HG03064 (cell line): Measurements from ENCODE around the gene IL17C.
"Not testable (repeated sequence)": the region's sequence is repeated elsewhere in the genome, so short reads cannot be mapped to it uniquely, and the experiment has no call there.

Experiments used
- ATAC-seq: cut with Tn5 transposase; IDR thresholded peaks from one replicate; pipeline ENCODE4 v1.9.1; 2021; ENCODE audit warnings: low read depth; ENCODE audit not compliant: unreplicated experiment

Gene IL17C

DNA sequence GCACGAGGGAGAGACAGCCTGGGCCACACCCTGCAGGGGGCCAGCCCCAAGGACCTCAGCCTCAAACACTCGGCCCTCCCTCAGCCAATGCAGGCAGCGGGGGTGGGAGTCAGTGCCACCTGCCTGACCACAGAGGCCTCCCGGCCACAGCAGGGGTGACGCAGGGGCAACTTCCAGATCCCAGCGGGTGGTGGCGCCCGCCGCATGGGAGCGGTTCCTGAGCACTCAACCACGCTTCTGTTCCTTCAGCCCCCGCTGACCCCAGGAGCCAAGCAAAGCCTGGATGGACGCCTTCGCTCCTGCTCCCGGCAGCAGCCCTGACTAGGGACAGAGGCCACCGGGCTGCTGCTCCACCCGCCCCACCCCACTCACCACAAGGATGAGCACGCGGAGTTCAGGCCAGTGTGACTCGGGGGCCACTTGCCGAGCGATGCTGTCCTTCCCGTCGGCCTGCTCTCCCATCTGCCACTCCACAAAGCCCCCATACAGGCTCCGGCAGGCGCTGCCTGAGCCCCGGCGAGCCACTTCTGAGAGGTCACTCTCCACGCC lies 17.4 kb downstream of the IL17C start:
- ATAC-seq = no peak

- no peak for ATAC-seq
Measured at GRCh38 chr16:88656291-88656980, 18.1 kb downstream of the IL17C start.

- no peak for ATAC-seq
Measured at GRCh38 chr16:88657371-88657770, 19.0 kb downstream of the IL17C start.

- no peak for ATAC-seq
Measured at GRCh38 chr16:88658714-88659113, 20.3 kb downstream of the IL17C start.

- no peak for ATAC-seq
Measured at GRCh38 chr16:88659160-88659559, 20.8 kb downstream of the IL17C start.

DNA sequence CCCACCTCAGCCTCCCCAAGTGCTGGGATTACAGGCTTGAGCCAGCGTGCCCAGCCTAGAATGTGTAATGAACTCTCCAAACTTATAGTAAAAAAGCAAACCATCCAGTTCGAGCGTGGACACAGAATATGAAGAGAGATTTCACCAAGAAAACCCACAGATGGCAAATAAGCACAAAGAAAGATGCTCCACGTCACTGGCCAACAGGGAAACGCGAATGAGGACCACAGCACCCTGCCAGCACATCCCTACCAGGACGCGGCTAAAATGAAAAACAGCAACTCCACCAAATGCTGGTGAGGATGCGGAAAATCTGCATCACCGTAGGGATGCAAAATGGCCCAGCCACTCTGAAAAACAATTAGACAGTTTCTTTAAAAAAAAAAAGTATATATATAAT lies 23.1 kb downstream of the IL17C start:
- no peak for ATAC-seq

DNA sequence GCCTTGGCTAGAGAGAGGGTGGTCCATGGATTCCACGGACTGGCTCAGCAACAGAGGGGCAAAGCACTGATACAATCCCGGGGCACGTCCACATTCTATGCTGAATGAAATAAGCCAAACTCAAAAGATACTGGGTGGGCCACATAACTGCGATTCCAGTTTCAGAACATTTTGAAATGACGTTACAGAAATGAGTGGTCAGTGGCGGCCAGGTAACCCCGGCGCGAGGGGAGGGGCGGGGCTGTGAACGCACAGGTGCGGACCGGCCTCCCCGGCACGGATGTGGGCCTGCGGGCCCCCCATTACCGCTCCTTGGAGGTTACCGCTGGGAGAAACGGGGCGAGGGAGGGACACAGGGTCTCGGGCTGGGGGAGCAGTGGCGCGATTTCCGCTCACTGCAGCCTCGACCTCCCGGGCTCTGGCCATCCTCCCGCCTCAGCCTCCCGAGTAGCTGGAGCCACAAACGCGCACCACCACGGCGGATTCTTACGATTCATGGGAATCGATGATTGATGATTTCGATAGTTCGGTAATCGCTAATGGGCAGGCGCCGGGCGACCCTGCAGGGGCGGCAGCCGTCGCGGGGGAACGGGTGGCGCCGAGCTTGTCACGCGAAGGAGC lies 24.0 kb downstream of the IL17C start:
- peak; percentile 6 for ATAC-seq

DNA sequence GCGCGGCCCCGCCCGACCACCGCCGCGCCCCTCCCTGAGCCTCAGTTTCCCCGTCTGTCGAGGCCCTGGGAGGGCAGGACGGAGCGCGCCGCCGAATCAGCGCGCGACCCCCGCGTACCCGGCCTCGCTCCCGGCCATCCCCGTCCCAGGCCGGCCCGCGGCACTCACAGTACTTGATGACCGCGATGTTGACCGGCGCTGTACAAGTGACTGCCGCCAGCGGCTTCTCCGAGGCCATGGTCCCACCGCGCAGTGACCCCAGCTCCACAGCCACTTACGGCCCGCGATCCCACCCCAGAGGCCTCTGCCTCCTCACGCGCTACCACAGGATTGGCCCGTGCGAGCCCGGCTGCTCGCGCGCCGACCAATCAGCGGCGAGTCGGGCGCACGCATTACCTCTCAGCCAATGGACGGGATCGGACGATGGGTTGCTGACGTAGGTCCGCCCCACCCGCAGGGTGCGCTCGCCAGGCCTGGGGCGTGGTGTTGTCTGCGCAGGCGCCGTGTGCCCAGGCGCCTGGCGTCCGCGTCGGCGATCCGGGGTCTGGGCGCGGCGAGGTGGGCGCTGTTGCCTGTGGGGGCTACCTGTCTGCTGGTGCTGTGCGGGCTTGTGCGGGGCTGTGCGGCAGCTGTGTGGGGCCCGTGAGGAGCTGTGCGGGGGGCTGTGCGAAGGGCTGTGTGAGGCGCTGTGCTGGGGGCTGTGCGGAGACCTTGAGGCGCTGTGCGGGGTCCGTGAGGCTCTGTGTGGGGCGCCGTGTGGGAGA lies 24.7 kb downstream of the IL17C start, which contains the start of gene MVD:
TSS of gene MVD (minus strand) at position 249 of the 764 bp plus-strand sequence. CDS start at position 238, 11 bp downstream.
- peak; percentile 80 for ATAC-seq

GRCh38 chr16:88665148-88665547 lies 26.8 kb downstream of the IL17C start:
- ATAC-seq = no peak

DNA sequence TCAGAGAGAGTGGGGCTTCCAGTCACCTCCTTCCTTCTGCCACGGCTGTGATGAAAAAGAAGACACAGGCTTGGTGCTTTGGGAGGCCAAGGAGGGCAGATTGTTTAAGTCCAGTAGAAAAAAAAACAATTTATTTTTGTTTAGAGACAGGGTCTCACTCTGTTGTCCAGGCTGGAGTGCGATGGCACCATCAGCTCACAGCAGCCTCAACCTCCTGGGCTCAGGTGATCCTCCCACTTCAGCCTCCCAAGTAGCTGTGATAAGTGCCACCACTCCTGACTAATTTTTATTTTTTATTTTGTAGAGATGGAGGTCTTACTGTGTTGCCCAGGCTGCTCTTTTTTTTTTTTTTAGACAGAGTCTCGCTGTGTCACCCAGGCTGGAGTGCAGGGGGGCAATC lies 27.2 kb downstream of the IL17C start:
- no peak for ATAC-seq

- no peak for ATAC-seq
Measured at GRCh38 chr16:88667461-88667860, 29.1 kb downstream of the IL17C start.

- ATAC-seq = not testable (repeated sequence)
Measured at GRCh38 chr16:88669493-88669892, 31.1 kb downstream of the IL17C start.

DNA sequence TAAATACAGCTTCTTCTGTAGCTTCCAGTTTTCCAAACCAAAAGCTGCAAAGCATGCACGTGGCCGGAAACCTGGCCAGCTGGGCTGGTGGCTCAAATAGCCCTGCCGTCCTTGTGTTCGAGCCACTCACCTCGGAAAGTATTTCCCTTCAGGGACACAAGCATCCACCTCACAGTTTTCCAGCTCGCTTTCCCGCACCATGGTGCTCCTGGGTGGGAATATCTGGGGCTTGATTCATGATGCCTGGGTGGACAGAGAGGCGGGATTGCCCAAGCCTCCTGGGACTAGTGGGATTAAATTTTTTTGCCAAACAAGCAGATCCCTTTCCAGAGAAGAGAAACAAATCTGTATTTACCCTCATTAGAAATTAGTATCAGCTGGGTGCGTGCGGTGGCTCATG lies 31.6 kb downstream of the IL17C start:
- no peak for ATAC-seq

DNA sequence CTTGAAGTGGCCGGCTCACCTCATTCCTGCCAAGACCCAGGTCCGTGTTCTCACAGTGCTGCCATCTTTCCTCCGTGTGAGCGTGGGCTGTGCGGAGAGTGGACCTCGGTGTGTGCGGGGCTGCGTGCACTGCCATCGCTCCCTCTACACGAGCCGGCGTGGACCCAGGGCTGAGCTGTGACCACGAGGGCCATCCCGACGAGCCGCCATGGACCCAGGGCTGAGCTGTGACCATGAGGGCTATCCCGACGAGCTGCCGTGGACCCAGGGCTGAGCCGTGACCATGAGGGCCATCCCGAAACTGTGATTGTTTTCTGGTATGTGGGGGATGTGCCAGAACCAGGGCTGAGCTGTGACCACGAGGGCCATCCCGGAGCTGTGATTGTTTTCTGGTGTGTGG lies 33.4 kb downstream of the IL17C start:
- ATAC-seq = no peak

DNA sequence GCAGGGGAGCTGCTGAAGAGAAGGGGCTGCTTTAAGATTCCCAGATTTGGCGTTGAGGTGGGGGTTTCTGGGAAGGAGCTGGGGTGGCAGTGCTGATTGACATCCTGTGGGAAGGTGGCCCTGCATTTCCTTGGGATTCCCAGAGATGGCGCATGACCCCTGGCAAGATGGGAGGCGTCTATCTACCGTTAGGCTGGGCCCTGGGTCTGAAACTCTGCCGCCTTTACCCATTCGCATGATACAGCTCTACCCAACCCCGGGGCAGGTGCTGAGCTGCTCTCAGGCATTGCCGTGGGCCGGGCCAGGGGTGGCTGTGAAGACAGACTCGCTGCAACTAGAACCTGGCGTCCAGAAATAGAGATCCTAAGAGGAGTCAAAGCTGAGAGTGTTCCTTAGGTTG lies 34.4 kb downstream of the IL17C start:
- ATAC-seq = no peak

- ATAC-seq = no peak
Measured at GRCh38 chr16:88673716-88674379, 35.5 kb downstream of the IL17C start.

DNA sequence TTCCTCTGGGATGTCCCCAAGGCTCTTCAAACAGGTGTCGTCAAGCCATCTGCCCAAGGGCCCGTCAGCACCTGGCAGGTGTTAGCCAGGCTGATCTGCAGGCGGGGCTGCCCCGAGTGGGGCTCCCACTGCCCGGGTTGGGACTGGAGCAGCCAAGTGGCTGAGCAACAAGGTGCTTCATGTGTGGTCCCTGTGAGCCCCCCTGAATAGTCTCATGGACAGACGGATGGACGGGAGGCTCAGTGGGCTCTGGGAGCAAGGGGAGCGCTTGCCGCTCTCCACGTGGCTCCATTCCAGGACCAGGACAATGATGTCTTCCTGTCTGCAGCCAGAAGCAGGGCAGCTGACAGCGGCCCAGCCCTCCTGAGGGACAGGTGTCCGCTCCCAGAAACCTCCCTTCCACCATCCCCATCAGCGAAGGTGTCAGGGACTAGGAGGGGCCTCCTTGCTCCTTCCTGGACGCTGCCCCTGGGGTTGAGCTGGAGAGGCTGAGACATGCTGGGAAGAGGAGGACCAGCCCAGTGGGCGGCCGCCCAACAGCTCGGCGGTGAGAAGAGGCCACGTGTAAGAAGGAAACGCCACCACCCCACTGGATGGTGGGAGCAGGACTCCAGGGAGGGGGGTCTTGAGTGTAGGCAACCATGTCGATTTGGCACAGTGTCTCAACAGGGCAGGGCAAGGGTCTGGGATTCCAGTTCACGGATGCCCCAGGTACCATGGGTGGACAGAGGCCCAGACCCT lies 38.3 kb downstream of the IL17C start:
- no peak for ATAC-seq

DNA sequence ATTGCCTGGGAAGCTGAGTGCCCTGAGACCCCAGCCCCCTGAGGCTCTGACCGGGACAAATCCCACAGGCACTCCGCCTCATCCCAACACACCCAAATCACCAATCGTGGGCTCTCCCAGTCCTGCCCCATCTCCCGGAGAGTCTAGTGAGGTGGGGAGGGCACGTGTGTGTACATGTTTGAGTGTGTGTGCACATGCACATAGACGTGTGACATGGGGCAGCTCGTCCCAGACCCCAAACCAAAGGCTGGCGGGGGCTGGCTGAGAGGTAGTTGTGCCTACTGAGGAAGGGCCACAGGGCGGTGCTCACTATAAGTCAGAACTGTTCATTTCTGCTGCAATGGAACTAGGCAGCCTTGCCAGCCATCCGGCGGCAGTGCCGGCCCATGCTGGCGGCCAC lies 39.3 kb downstream of the IL17C start:
- no peak for ATAC-seq

DNA sequence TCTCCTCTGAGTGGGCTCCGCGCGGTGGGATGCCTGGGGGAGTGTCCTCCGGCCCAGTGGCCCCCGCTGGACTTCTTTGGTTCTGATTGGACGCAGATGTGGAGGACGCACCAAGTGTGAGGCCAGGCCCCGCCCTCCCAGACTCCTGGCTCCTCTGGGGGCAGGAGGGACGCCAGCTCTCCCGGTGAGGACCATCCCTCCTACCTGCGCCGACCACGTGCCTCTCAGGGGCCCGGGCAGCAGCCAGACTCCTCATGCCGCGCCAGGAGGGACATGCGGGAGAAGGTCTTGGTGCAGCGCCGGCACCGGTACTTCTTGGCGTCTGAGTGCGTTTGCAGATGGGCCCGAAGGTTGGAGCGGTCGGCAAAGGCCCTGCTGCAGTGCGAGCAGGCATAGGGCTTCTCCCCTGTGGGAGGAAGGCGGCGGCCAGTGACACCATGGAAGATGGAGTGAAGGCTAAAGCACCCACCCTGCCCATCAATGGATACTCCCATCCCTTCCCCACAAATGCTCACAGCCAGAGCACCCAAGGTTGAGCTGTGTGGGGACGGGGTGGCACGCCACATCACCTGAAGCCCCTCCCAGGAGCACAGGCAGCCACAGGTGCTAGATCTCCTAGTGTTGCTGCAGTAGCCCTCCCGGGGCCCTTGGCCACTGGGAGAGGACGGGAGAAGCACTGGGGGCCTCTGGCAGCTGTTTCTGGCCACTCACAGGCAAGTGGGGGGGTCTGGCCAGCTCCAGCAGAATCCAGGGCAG lies 40.0 kb downstream of the IL17C start:
- no peak for ATAC-seq
